CD14-positive monocyte (primary cell): ENCODE measurements around the gene KRTAP2-2. TPM values are rescaled to one million over a fixed set of nuclear protein-coding genes. Genes with fewer than 3 reads are reported as not detected.

Experiments used
- DNase-seq, 3 donors: peaks; one replicate each; pipeline ENCODE4 v3.0.0-alpha.2; 2011 to 2022
- H2AFZ ChIP-seq: 2 replicates; pipeline ENCODE4 v1.6.0; 2012; ENCODE audit warnings: mild to moderate bottlenecking, low read depth, low read length, inconsistent platforms; ENCODE audit not compliant: insufficient read depth, poor library complexity, severe bottlenecking
- H3K27ac ChIP-seq, 2 donors: 1 replicate in 1 of 2; 2 replicates in 1 of 2; pipeline ENCODE4 v1.5.1; 2012 to 2013; ENCODE audit warnings: low read length in 2 of 2, control low read depth in 1 of 2, inconsistent platforms in 1 of 2, low read depth in 1 of 2, mild to moderate bottlenecking in 1 of 2
- H3K27me3 ChIP-seq, 2 donors: one replicate each; pipeline versions ENCODE4 v1.6.0 to v1.6.1; 2011 to 2013; ENCODE audit warnings: low read length in 2 of 2; ENCODE audit not compliant: control insufficient read depth in 2 of 2, insufficient read depth in 2 of 2
- H3K36me3 ChIP-seq, 2 donors: replicated peaks in 1 of 2; 1 replicate in 1 of 2; 2 replicates in 1 of 2; pipeline versions ENCODE4 v1.5.1 to v1.6.1; 2012 to 2013; ENCODE audit warnings: low read length in 2 of 2, control low read depth in 1 of 2, inconsistent platforms in 1 of 2, mild to moderate bottlenecking in 1 of 2; ENCODE audit not compliant: insufficient read depth in 2 of 2, control insufficient read depth in 1 of 2
- H3K4me1 ChIP-seq, 2 donors: 1 replicate in 1 of 2; 2 replicates in 1 of 2; pipeline versions ENCODE4 v1.5.1 to v1.6.1; 2012 to 2013; ENCODE audit warnings: low read length in 2 of 2, control low read depth in 1 of 2, inconsistent platforms in 1 of 2, mild to moderate bottlenecking in 1 of 2, moderate library complexity in 1 of 2; ENCODE audit not compliant: insufficient read depth in 2 of 2, control insufficient read depth in 1 of 2
- H3K4me2 ChIP-seq: replicated peaks from 2 replicates; pipeline ENCODE3; 2012; ENCODE audit warnings: low read length, moderate library complexity, mild to moderate bottlenecking; ENCODE audit not compliant: poor library complexity, severe bottlenecking; ENCODE audit errors: extremely low read depth
- H3K4me3 ChIP-seq, 3 experiments: fragments of 200-600 bp in 1 of 3; sonication (generic) in 1 of 3; replicated peaks in 1 of 3; 1 replicate in 2 of 3; 2 replicates in 1 of 3; pipeline ENCODE4 v1.5.1; 2011 to 2013; ENCODE audit warnings: low read length in 3 of 3, mild to moderate bottlenecking in 3 of 3, control low read depth in 2 of 3, low read depth in 2 of 3, inconsistent platforms in 1 of 3, moderate library complexity in 1 of 3
- H3K79me2 ChIP-seq: 2 replicates; pipeline ENCODE4 v1.6.0; 2012; ENCODE audit warnings: mild to moderate bottlenecking, control low read depth, inconsistent platforms, low read length, moderate library complexity; ENCODE audit not compliant: insufficient read depth
- H3K9ac ChIP-seq: 2 replicates; pipeline ENCODE4 v1.6.0; 2017; ENCODE audit warnings: low read length, mild to moderate bottlenecking; ENCODE audit not compliant: insufficient read depth, poor library complexity, severe bottlenecking
- H3K9me3 ChIP-seq, 2 donors: replicated peaks in 1 of 2; 1 replicate in 1 of 2; 2 replicates in 1 of 2; pipeline versions ENCODE4 v1.5.1 to v1.6.1; 2012 to 2013; ENCODE audit warnings: low read length in 2 of 2, control low read depth in 1 of 2; ENCODE audit not compliant: control insufficient read depth in 1 of 2, insufficient read depth in 1 of 2
- H4K20me1 ChIP-seq: 2 replicates; pipeline ENCODE4 v1.6.0; 2012; ENCODE audit warnings: mild to moderate bottlenecking, low read length, control low read depth, moderate library complexity; ENCODE audit not compliant: insufficient read depth
- H3K27ac Mint-ChIP-seq, 7 donors: one replicate each; pipeline ENCODE4 v1.8.0; 2020; ENCODE audit warnings: mild to moderate bottlenecking in 7 of 7, mixed read lengths in 7 of 7, moderate library complexity in 6 of 7, inconsistent platforms in 2 of 7
- H3K27me3 Mint-ChIP-seq, 3 donors: one replicate each; pipeline ENCODE4 v1.8.0; 2021 to 2022; ENCODE audit warnings: low read depth in 3 of 3, mild to moderate bottlenecking in 3 of 3, mixed read lengths in 3 of 3, moderate library complexity in 3 of 3, inconsistent platforms in 1 of 3
- H3K36me3 Mint-ChIP-seq, 2 donors: one replicate each; pipeline ENCODE4 v1.8.0; 2020; ENCODE audit warnings: mixed read lengths in 2 of 2, inconsistent platforms in 1 of 2, mild to moderate bottlenecking in 1 of 2
- H3K4me1 Mint-ChIP-seq: one replicate; pipeline ENCODE4 v1.8.0; 2020; ENCODE audit warnings: mild to moderate bottlenecking, mixed read lengths
- H3K4me3 Mint-ChIP-seq, 2 donors: one replicate each; pipeline ENCODE4 v1.8.0; 2020; ENCODE audit warnings: mild to moderate bottlenecking in 2 of 2, mixed read lengths in 2 of 2, moderate library complexity in 1 of 2
- H3K9me3 Mint-ChIP-seq, 7 donors: one replicate each; pipeline ENCODE4 v1.8.0; 2020 to 2022; ENCODE audit warnings: mixed read lengths in 7 of 7, mild to moderate bottlenecking in 6 of 7, moderate library complexity in 6 of 7, inconsistent platforms in 2 of 7
- WGBS: methylation state at CpG from one replicate; pipeline ENCODE4 v1.1.5; 2013; ENCODE audit warnings: missing lambda C conversion rate; ENCODE audit not compliant: insufficient coverage; 5-methylcytosine and 5-hydroxymethylcytosine counted together
- intact Hi-C, 2 donors: fragments of 100-400 bp; cut with micrococcal nuclease; formaldehyde crosslinking; loops; one replicate each; pipeline versions ENCODE4 v1.15.0 to v1.15.1; 2023
- polyA plus RNA-seq, 3 donors: library from polyadenylated mRNA; depleted of rRNA in 1 of 3; unstranded in 2 of 3; stranded (reverse) in 1 of 3; fragments of 300-500 nt in 2 of 3; fragments of >200 nt in 1 of 3; fragmentation: Illumina TruSeq in 2 of 3; gene quantifications; 1 replicate in 2 of 3; 2 replicates in 1 of 3; pipeline ENCODE4 v1.2.3, GENCODE V29; 2012 to 2021
- TF ChIP-seq, protein P1 (sequence below): fragments of 200-600 bp; IDR thresholded peaks from one replicate; pipeline ENCODE4 v1.8.0; 2022; ENCODE audit warnings: antibody characterized with exemption, mild to moderate bottlenecking

KRTAP2-2 gene
- polyA plus RNA-seq, 3 donors: not detected

DNA sequence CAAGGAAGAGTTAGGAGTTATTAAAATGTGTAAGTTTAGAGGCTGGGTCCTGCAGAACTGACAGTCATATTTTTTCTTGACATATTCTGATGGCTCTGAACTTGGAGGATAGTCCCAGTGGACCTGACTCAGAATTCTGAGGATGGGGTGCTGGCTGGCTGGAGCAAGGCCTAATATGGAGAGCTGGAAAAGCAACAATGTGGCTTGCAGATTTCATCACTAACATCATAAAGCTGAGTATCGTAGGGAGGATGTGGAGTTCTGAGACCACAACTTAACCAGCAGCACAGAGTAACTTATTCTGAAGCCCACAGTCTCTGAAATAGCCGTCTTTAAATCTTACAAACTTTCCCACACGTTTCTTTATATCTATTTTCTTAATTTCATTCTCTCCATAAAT lies 30.3 kb downstream of the KRTAP2-2 start:
- no peak overlapping the region for H3K4me3 Mint-ChIP-seq
- Histone ChIP-seq H4K20me1 (no peaks in the 10 kb centered on the region), H3K9me3 (no peaks in the 10 kb centered on the region), H3K27me3 (no peaks in the 10 kb centered on the region), H3K79me2 (no peaks in the 10 kb centered on the region), H3K4me1 (no peaks in the 10 kb centered on the region), H3K9ac (no peak overlapping the region), H3K4me3 (no peak overlapping the region), H3K4me2 (no peak overlapping the region), H3K27ac (no peak overlapping the region), H3K36me3 (no peaks in the 10 kb centered on the region), H2AFZ (no peak overlapping the region)
- H3K27ac Mint-ChIP-seq: no peak overlapping the region
- H3K4me1 Mint-ChIP-seq: no peaks in the 10 kb centered on the region
- H3K36me3 Mint-ChIP-seq: no peaks in the 10 kb centered on the region
- peaks cover 0 to 7% (median 0%) of the 10 kb centered on the region in 7 donors for H3K9me3 Mint-ChIP-seq
- intact Hi-C loops: no loop called here
- DNase-seq: no peak
- TF ChIP-seq, protein P1, sequence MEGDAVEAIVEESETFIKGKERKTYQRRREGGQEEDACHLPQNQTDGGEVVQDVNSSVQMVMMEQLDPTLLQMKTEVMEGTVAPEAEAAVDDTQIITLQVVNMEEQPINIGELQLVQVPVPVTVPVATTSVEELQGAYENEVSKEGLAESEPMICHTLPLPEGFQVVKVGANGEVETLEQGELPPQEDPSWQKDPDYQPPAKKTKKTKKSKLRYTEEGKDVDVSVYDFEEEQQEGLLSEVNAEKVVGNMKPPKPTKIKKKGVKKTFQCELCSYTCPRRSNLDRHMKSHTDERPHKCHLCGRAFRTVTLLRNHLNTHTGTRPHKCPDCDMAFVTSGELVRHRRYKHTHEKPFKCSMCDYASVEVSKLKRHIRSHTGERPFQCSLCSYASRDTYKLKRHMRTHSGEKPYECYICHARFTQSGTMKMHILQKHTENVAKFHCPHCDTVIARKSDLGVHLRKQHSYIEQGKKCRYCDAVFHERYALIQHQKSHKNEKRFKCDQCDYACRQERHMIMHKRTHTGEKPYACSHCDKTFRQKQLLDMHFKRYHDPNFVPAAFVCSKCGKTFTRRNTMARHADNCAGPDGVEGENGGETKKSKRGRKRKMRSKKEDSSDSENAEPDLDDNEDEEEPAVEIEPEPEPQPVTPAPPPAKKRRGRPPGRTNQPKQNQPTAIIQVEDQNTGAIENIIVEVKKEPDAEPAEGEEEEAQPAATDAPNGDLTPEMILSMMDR: no peak
- no CpG with 5 or more reads among the region's 3 CpGs for WGBS
- peaks cover 2 to 7% (median 3%) of the 10 kb centered on the region in 3 donors for H3K27me3 Mint-ChIP-seq

DNA sequence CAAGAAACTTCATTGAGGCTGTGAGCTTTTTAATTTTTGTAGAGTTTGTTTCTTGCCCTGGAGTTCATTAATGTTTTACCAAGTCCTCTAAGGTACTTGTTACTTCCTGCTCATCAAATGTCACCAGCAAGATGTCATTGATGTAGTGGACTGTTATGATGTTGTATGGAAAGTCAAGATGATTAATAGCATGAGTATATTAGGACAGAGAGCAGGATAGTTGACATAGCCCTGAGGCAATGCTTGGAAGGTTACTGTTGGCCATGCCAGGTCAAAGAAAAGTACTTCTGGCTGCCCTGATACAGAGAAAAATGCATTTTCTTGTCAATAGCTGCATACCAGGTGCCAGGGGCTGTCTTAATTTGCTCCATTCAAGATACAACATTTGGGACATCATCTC lies 34.7 kb downstream of the KRTAP2-2 start:
- Mint-ChIP-seq H3K36me3 (no peaks in the 10 kb centered on the region), H3K9me3 (peaks cover 0 to 7% (median 0%) of the 10 kb centered on the region in 7 donors), H3K27me3 (peaks cover 0 to 2% (median 2%) of the 10 kb centered on the region in 3 donors), H3K4me3 (no peak overlapping the region), H3K27ac (no peak overlapping the region), H3K4me1 (no peaks in the 10 kb centered on the region)
- H3K79me2 ChIP-seq: no peaks in the 10 kb centered on the region
- no peaks in the 10 kb centered on the region for H3K27me3 ChIP-seq
- H4K20me1 ChIP-seq: no peaks in the 10 kb centered on the region
- intact Hi-C loops: no loop called here
- H3K36me3 ChIP-seq: no peaks in the 10 kb centered on the region
- H3K9me3 ChIP-seq: no peaks in the 10 kb centered on the region
- TF ChIP-seq, protein P1: no peak
- DNase-seq: no peak
- no peak overlapping the region for H3K9ac ChIP-seq
- H3K4me2 ChIP-seq: no peak overlapping the region
- no peaks in the 10 kb centered on the region for H3K4me1 ChIP-seq
- no peak overlapping the region for H2AFZ ChIP-seq
- no peak overlapping the region for H3K27ac ChIP-seq
- no peak overlapping the region for H3K4me3 ChIP-seq
